HG02870 (cell line): ENCODE results near the gene LIPC.

Source experiments
- ATAC-seq: cut with Tn5 transposase; IDR thresholded peaks from one replicate; pipeline ENCODE4 v1.9.1; 2021; ENCODE audit warnings: mild to moderate bottlenecking, moderate library complexity; ENCODE audit not compliant: unreplicated experiment

LIPC gene

DNA sequence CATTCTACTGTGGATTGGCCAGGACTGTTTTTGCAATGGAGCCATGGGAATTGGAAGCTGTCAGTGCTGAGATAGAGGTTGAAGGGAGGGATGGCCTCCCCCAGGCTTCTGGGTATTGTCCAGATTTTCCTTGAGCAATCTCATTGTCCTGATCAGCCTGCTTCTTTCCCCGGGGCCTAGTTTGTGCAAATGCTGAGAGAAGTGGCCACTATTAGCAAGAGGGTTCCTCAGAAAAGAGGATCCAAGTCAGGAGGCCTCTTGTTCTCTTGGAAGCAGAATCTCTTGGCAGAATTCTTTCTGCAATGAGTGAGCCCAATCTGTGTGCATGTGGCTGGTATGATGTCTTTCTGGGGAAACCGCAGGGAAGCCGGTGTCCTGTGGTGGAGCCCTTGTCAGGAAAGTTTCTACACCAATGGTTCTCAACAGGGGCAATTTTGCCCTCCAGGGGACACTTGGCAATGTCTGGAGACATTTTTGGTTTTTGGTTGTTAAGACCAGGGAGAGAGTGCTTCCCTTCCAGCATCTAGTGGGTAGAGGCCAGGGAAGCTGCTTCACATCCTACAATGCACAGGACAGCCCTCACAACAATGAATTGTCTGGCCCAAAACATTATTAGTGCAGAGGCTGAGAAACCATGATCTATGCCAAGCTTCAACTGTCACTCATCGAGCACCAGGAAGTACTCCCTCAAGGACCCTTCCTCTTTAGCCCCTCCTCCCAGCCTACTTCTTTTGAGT, 2.0 kb downstream of the LIPC start:
- ATAC-seq, result no peak

DNA sequence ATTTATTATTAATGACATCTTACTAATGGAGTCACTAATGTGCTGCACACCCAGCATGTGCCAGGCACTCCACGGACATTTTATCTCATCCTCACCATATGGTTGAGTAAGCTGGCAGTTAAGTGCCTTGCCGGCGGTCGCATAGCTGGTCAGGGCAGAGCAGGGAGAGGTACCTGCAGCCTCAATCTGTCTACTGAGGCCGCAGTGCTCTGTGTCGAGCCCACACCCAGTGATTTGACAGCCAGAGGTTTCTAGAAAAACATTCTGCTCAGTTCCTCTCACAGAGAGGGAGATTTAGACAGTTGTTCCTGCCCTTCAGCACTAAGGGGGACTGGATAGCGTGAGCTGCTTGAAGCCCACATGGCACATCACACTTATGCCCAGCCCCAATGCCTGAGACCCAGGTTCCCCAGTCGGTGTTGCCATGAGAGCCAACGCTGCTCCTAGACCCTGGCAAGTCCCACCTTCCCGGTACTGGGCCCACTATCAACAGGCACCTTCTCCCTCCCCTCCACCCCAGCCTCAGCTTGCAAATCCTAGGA, 2.6 kb downstream of the LIPC start:
- no peak for ATAC-seq

- no peak for ATAC-seq
Measured at GRCh38 chr15:58436552-58436951, 4.8 kb downstream of the LIPC start.

- ATAC-seq, result no peak
Measured at GRCh38 chr15:58437531-58438105, 5.8 kb downstream of the LIPC start.

DNA sequence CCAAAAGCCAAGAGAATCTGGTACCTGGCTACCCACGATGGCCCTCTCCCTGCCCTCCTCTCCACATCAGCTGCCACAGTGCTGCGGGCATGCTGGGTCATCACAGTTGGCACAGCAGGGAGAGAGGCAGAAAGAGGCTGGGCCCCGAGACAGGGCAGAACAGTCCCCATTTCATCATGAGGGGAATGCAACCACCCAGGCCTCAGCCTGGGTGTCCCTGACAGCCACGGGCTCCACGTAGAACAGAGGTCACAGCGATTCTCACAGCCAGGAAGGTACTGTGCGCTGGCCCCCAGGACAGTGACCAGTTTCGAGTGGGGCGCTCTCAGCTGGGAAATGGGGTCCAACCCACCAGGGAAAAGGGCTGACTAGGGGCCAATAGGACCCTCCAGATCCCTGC, 6.3 kb downstream of the LIPC start:
- no peak for ATAC-seq

DNA sequence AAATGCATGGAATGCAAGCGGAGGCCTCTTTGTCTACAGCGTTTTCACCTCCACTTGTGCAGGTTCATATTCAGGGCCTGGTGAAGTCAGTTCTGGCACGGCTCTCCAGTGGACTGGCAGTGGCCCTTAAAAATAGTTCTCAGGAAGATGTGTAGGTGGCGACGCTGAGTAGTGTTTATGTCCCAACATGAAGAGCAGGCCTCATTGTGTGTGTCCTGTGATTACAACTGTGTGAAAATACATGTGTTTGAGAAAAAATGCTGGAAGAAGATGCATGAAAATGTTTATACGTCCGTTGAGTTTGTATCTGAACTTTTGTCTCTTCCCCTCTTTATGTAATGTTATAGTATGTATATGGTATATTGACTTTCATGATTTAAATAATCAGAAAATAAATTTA, 7.2 kb downstream of the LIPC start:
- no peak for ATAC-seq

DNA sequence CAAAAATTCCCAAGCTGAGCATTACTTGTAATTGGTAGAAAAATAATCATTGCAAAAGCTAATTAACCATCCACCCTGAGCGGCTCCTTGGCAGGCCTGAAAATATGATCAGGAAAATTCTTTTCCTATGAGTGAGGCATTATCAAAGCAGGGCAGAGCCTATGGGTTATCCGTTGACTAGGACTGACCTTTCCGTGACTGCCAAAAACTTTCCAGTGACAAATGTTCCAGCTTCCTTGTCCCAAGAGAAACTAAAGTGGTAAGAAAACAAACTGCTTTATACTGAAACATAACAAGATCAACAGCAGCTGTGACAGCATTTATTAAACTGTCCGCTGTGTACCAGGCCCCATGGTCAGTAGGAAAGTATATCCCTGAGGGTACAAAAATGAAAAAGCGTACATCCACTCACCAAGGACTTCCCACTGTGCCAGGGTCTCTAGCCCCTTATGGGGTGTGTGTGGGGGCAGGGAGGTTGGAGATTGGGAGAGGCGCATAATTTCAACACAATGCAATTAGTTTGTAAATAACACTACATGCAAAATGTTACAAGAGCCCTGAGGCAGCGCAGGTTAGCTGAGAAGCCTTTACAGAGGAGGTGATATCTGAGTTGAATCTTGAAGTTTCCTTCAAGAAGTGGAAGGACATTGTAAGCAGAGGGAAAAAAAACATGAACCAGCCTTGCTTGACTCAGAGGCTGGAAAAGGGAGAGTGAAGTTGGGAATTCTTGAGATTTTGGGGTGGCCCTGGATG, 8.5 kb downstream of the LIPC start:
- ATAC-seq, result no peak

DNA sequence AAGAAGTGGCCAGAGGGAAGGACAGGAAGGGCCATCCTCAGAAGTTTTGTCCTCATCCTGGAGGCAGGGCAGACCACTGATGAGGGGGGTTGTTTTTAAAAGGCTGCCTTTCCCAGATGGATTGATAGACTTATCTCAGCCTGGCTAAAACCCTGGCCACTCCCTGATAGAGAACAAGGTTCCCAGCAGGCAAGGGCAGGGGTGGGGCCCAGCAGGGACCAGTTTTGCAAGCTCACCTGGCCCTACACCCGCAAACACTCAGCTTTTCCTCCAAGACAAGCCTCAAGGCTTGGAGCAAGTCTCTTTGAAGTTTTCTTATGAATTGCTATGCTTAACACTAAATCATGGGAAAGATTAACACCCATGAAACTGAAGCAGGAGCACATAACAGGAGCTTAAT, 9.1 kb downstream of the LIPC start:
- ATAC-seq, result no peak

DNA sequence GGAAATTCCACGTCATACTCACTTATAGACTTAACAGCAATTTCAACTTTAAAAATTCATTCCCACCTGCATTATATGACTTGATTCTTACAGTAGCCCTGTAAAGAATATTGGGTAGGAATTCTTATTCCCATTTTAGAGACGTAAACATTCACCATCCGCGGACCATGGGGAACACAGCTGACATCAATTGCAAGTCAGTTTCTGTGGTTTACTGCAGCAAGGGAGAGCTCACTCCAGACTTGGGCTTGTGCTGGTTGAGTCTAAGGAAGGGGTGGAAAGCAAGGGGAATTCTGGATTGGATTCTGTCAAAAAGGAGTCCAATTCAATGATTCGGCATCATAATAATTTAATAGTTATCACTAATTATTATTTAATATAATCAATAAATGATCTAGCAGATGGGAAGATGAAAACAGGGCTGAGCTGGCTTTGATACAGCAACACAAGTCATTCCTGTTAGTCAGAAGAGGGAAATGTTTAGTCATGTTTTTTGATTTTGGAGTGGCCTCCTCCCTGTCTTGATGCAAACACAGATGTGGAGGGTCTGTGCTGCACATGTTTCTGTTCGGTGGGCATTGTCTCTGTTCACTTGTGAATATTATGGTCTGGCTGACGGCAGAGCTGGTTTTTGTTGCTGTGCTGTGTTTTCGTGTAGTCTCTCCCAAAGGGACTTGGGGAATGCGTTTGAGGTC, 9.7 kb downstream of the LIPC start:
- ATAC-seq, result no peak

GRCh38 chr15:58442122-58442521, 10.3 kb downstream of the LIPC start:
- no peak for ATAC-seq

DNA sequence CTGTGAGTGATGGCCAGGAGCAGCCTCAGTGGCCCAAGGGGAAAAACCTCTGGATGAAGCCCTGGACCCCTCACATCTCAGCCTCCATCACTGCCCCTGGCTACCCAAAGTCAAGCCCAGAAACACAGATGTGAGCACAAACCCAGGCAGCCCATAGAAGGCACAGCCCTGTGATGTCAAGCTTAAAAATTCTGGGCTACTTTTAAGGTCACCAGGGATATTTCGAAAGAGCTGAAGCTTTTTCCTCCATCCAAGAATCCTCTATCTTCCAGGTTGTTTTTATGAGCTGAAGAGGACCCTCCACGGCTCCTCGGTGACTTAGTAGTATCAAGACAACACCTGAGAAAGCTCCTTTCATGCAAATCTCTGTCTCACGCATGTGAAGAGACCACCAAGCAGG, 11.5 kb downstream of the LIPC start:
- ATAC-seq, result no peak

- no peak for ATAC-seq
Measured at GRCh38 chr15:58444056-58444455, 12.3 kb downstream of the LIPC start.

- no peak for ATAC-seq
Measured at GRCh38 chr15:58444658-58445332, 13.0 kb downstream of the LIPC start.

DNA sequence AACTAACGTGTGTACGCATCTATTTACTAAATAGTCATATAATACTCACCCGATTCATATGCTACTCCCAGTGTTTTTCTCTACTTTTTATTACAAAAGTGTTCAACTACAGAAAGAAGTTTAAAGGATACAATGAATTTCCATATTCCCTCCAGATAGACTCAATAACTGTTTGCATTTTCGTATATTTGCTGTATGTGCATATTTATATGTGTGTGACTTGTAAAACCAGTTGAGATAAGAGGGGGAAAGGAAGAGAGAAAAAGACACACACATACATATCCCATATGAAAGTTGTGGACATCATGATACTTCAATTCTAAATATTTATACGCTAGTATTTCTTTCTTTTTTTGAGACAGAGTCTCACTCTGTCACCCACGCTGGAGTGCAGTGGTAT, 14.1 kb downstream of the LIPC start:
- no peak for ATAC-seq

DNA sequence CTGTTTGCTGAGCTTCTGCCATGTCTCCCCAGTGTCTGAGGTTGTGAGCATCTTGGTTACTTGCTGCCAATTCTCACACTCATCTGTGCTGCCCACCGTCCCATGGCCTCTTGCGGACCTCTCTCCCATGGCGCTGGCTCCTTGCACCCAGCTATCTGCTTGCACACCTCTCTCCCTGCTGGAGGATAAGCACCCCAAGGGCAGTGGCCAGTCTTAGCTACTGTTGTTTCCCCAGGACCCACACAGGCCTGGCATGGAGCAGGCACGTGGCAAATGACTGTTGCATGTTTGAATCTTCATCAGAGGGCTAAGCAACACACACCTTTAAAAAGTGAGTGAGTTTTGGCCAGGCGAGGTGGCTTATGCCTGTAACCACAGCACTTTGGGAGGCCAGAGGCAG, 14.7 kb downstream of the LIPC start:
- ATAC-seq, result no peak

DNA sequence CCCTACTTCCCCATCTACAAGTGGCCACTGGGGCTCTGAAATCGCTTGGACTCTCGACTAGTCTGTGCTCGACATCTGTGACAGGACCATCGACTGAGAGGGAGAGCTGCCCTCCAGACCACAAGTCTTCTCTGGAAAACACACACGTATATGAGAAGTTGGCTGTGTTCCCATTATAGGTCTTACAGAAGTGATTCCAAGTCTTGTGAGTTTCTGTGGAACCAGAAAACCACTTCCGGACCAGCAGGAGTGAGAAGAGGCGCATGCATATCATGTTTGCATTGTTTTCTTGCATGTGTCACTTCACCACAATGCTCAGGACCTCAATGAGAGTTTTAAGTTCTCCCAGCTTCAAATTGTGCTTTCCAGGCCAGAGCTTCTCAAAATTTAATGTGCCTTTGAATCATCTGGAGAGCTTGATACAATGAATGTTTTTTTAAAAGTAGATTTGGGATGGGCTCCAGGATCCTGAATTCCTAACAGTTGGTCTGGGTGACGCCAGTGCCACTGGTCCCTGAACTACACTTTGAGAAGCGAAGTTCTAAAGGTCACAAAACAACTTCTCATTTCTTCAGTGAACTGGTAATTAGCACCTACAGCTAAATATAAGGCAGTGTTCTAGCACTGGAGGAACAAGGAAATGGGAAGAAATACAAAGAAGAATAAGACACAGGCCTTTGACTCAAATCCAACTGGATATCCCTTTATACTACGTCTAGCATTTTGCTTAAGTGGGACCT, 15.7 kb downstream of the LIPC start:
- ATAC-seq, result no peak

DNA sequence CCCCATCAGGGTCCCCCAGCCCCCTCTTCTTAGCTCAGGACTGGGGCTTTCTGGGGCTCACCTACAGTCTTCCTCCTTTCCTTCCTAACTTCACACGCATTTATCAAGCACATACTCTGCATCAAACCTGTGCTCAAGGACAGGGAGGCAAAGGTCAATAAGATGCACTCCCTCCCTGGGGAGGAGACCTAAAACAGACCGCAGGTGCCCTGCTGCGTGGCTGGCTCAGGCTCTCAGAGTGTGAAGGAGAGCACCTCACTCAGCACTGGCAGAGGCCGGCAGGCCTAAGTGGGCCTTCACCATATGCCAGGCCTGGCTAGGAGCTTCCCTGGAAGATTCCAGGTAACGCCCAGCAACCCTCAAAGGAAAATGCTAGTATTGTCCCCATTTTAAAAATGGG, 16.5 kb downstream of the LIPC start:
- no peak for ATAC-seq

DNA sequence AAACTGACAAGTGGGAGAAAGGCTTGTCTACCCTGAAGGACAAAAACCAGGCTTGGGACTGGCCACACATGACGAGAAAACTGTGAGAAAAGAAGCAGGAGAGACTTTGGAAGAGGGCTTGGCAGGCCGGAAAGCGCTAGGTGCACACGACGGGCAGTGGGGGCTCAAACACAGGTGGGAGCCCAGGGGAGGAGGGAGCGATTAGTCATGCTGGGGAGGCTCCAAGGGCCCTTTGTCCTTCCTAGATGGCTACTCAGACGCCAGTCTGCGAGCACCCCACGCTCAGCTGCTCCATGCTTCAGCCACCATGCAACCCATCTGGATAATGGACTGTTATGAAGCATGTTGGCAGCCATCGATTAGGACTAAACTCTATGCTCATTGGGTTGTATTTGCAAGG, 17.1 kb downstream of the LIPC start:
- no peak for ATAC-seq

DNA sequence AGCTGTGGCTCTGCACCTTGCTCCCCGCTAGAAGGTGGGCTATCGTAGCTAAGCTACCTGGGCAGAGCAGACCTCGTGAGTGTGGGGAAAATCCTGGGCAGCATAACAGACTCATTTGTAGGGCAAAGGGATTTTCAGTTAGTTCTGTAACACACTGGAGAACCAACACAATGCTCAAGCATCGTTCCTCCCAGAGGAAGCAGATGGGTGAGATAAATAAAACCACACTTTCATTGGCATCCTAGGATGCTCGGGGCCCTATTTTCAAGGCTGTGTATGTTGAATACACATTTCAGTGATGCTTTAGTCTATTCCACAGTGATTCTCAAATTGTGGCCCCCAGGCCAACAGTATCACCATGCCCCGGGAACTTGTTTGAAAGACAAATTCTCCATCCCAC, 20.0 kb downstream of the LIPC start:
- no peak for ATAC-seq

DNA sequence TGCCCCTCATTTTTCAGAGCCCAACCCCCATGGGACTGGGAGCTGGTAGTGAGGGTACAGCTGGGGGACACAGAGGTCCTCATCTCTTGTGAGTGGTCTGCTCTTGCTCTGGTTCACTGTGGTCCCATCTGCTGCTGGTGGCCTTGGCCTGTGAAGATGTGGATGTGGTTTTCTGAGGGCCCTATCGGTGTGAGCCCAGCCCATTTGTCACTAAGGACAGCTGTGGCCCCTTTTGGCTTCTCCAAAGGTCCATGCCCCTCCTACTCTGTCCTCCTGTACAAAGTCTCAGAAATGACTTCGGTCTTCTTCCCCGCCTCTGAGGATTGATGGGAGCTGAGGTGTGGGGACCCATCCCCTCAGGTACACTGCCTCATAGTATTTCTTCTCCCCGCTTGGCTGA, 21.0 kb downstream of the LIPC start:
- ATAC-seq, result no peak
